HEK293T (cell line): Measurements from ENCODE around the gene PCMTD2.
"Not testable (repeated sequence)": the region's sequence is repeated elsewhere in the genome, so short reads cannot be mapped to it uniquely, and the experiment has no call there.

Source experiments
- CTCF ChIA-PET: fragments of 350-600 bp; formaldehyde crosslinking; extraction: SDS; loops from one replicate; lab custom pipeline; 2021; ENCODE audit warnings: antibody characterized with exemption, inconsistent platforms; lab: Yijun Ruan, JAX
- POLR2A ChIA-PET: fragments of 350-600 bp; formaldehyde crosslinking; extraction: SDS; loops from one replicate; lab custom pipeline; 2020; ENCODE audit warnings: antibody characterized with exemption, inconsistent platforms; lab: Yijun Ruan, JAX
- DNase-seq: peaks from one replicate; pipeline ENCODE4 v3.0.0; 2012; ENCODE audit warnings: mixed read lengths; ENCODE audit errors: extremely low spot score
- ARNT ChIP-seq: fragments of 450-650 bp; IDR thresholded peaks from 2 replicates; pipeline ENCODE4 v1.6.1; 2017; ENCODE audit warnings: mild to moderate bottlenecking
- BHLHE40 ChIP-seq: fragments of 450-650 bp; IDR thresholded peaks from 2 replicates; pipeline ENCODE4 v1.6.1; 2016; ENCODE audit warnings: mild to moderate bottlenecking, moderate library complexity, borderline replicate concordance
- CTBP1 ChIP-seq: fragments of 450-650 bp; IDR thresholded peaks from 2 replicates; pipeline ENCODE4 v1.6.1; 2016; ENCODE audit warnings: borderline replicate concordance
- ELF4 ChIP-seq: fragments of 450-650 bp; IDR thresholded peaks from 2 replicates; pipeline ENCODE4 v1.6.1; 2017; ENCODE audit warnings: antibody characterized with exemption
- FOXA1 ChIP-seq: fragments of 450-650 bp; IDR thresholded peaks from 2 replicates; pipeline ENCODE4 v1.6.1; 2016; ENCODE audit warnings: mild to moderate bottlenecking
- FOXK2 ChIP-seq: fragments of 450-650 bp; IDR thresholded peaks from 2 replicates; pipeline ENCODE4 v1.6.1; 2016; ENCODE audit warnings: mild to moderate bottlenecking
- FOXM1 ChIP-seq: fragments of 450-650 bp; IDR thresholded peaks from 2 replicates; pipeline ENCODE4 v1.6.1; 2017; ENCODE audit warnings: mild to moderate bottlenecking, borderline replicate concordance
- HDGF ChIP-seq: fragments of 450-650 bp; IDR thresholded peaks from 2 replicates; pipeline ENCODE4 v1.6.1; 2017; ENCODE audit warnings: antibody characterized with exemption, borderline replicate concordance
- L3MBTL2 ChIP-seq: fragments of 450-650 bp; conservative IDR thresholded peaks from 2 replicates; pipeline ENCODE4 v1.6.1; 2016; ENCODE audit warnings: mild to moderate bottlenecking
- LEF1 ChIP-seq: fragments of 450-650 bp; IDR thresholded peaks from 2 replicates; pipeline ENCODE4 v1.6.1; 2017; ENCODE audit warnings: mild to moderate bottlenecking, borderline replicate concordance
- PKNOX1 ChIP-seq: fragments of 450-650 bp; IDR thresholded peaks from 2 replicates; pipeline ENCODE4 v1.6.1; 2016
- SP1 ChIP-seq: fragments of 450-650 bp; IDR thresholded peaks from 2 replicates; pipeline ENCODE4 v1.6.1; 2017
- SUZ12 ChIP-seq: fragments of 450-650 bp; IDR thresholded peaks from 2 replicates; pipeline ENCODE4 v1.6.1; 2016; ENCODE audit warnings: mild to moderate bottlenecking
- TARDBP ChIP-seq: fragments of 450-650 bp; IDR thresholded peaks from 2 replicates; pipeline ENCODE4 v1.6.1; 2016
- ZNF384 ChIP-seq: fragments of 450-650 bp; IDR thresholded peaks from 2 replicates; pipeline ENCODE4 v1.6.1; 2016

Gene PCMTD2

DNA sequence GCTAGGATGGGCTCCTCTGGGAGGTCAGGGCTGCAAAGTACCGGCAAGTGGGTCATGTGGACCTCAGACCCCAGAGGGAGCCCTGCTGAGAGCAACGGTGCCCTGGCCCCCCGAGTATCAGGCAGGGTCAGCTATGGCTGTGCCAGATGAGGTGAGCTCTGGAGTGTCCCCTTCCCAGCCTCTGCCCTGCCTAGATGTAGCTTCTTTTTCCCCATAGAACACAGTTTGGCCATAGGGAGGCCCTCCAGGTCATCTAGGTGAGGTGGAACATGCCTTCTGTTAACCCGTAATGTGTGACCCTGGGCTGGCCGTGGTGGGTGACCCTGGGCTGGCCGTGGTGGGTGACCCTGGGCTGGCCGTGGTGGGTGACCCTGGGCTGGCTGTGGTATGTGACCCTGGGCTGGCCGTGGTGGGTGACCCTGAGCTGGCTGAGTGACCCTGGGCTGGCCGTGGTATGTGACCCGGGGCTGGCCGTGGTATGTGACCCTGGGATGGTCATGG, 21.2 kb upstream of the PCMTD2 start:
- POLR2A ChIA-PET, result no interaction called here
- CTCF ChIA-PET, result no interaction called here
- TF ChIP-seq SP1 (no peak), L3MBTL2 (no peak), HDGF (no peak), TARDBP (no peak), PKNOX1 (no peak), ELF4 (no peak), ARNT (no peak), SUZ12 (no peak), FOXM1 (no peak)
- no peak for DNase-seq

DNA sequence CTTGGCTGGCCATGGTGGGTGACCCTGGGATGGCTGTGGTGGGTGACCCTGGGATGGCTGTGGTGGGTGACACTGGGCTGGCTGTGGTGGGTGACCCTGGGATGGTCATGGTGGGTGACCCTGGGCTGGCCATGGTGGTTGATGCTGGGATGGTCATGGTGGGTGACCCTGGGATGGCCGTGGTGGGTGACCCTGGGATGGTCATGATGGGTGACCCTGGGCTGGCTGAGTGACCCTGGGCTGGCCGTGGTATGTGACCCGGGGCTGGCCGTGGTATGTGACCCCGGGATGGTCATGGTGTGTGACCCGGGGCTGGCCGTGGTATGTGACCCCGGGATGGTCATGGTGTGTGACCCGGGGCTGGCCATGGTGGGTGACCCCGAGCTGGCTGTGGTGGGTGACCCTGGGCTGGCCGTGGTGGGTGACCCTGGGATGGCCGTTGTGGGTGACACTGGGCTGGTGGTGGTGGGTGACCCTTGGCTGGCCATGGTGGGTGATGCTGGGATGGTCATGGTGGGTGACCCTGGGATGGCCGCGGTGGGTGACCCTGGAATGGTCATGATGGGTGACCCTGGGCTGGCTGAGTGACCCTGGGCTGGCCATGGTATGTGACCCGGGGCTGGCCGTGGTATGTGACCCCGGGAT, 20.5 kb upstream of the PCMTD2 start:
- CTCF ChIA-PET, DNase-seq, POLR2A ChIA-PET: not testable (repeated sequence)

GRCh38 chr20:64236137-64237088, 19.1 kb upstream of the PCMTD2 start:
- DNase-seq, result no peak
- ChIA-PET POLR2A (no interaction called here), CTCF (interaction anchor here (1.7 kb wide), 1 partner anchor 13 kb away, joined by 3 read pairs; no protein-coding TSS in a partner anchor)
- TF ChIP-seq ARNT (no peak), SUZ12 (no peak), FOXK2 (no peak), BHLHE40 (no peak), LEF1 (no peak), ZNF384 (no peak), CTBP1 (no peak), HDGF (no peak)

DNA sequence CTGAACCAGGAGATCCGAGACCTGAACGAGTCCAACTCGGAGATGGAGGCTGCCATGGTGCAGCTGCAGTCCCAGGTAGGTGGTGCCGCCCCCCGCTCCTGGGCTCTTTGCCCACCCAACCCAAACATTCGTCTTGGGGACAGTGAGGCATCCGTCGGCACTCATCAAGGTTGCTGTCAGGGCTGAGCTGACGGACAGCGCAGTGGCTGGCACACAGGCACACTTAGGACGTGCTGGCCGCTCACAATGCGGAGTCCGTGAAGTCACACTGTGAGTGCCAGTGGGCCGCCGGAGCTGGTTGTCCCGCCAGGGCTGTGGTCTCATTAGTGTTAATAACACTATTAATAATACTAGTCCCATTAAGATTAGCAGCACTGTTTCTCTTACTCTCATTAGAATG, 18.2 kb upstream of the PCMTD2 start:
- DNase-seq, result no peak
- ChIA-PET CTCF (interaction anchor here (1.7 kb wide), 1 partner anchor 14 kb away, joined by 3 read pairs; no protein-coding TSS in a partner anchor), POLR2A (no interaction called here)
- TF ChIP-seq SUZ12 (no peak), BHLHE40 (no peak), FOXM1 (no peak), CTBP1 (no peak), ARNT (no peak), FOXA1 (no peak)

- POLR2A ChIA-PET, result no interaction called here
Measured at GRCh38 chr20:64238115-64238825, 17.3 kb upstream of the PCMTD2 start.

DNA sequence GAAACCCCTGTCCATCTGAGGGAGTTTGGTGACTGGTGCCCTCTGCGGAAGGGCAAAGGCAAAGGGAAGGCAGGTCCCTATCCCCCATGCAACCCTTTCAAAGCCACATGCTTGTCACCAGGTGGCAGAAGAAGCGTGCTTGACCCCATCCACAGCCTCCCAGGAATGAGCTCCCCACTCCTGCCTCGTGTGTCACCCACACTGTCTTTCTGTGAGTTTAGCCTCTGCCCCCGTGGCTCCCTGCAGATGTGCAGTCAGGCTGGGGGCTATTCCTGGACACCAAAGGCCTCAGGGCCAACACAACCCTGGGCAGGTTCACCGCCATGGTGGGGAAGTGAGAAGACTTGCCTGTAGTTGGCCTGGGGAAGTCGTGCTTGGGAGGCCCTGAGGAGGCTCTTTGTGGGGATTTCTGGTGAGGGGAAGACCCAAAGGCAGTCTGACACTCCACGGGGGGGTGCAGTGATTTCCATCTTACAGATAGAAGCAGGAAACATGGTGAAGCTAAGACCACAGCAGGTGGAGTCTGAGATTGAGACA, 16.6 kb upstream of the PCMTD2 start:
- ChIA-PET CTCF (no interaction called here), POLR2A (no interaction called here)
- no peak for DNase-seq
- TF ChIP-seq CTBP1 (no peak), L3MBTL2 (no peak), FOXA1 (no peak), PKNOX1 (no peak), TARDBP (no peak), ZNF384 (no peak), SP1 (no peak), FOXK2 (no peak)

More at GRCh38 chr20:64238115-64238825, 17.3 kb upstream of the PCMTD2 start:
- no peak for DNase-seq
- TF ChIP-seq ZNF384 (no peak), SUZ12 (no peak), HDGF (no peak), ARNT (no peak)
- CTCF ChIA-PET, result interaction anchor here (1.7 kb wide), 1 partner anchor 15 kb away, joined by 3 read pairs; no protein-coding TSS in a partner anchor
